Measurements from ENCODE around the gene ZNF354C.

The ZNF354C gene

GRCh38 chr5:179113945-179114641 lies 53.9 kb downstream of the ZNF354C start:
- DNase-seq: no peak

DNA sequence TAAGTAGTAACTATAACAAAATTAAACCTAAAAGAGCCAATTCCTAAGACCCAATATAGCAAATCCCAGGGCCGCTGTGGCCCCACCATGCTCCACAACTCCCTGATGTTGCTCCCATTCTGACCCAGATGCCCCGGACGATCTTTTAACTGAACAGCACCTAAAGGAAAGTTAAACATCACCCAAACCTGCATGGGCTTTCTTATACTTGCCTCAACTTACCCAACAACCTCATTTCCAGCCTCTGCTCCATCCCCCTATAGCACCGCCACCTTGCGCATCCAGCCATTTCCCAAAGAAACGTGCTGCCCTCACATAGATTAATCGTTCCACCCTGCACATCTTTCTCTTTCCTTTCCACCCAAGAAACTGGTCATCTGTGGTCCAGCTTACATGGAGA lies 54.6 kb downstream of the ZNF354C start:
- DNase-seq: no peak

DNA sequence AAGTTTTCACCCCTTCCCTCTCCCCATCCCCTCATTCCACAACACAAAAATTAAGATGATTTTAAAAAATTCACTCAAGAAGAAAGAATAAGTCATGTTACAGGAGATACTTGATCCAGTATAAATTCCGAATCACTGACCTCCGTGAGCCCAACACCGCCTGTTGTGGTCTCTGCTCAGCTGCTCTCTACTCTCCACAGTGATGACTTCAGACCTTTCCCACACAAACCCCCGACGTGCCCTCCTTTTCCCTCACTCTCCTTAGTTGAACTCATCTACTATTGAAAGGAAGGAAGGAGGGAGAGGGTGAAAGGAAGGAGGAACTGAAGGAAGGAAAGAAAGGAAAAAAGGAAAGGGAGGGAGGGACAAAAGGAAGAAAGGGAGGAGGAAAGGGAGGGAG lies 55.1 kb downstream of the ZNF354C start:
- no peak for DNase-seq

GRCh38 chr5:179115845-179116524 lies 55.8 kb downstream of the ZNF354C start:
- no peak for DNase-seq

DNA sequence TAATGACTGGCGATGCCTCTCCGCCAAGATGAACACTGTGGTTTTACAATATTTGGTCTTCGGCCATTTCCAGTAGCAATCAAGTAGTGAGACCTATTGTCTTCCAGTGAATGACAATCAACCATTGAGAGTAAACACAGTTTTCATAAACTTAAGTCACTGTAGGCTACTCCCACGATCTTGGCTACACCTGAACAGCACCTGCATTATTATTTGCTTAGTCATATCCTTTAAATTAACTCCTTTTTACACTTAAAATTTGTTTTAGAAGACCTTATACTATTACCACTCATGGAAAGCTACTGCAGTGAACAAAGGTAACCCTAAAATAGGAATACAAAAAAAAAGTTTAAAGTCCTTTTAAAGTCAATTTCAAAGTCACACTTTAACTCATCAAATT lies 58.2 kb downstream of the ZNF354C start:
- DNase-seq: no peak

DNA sequence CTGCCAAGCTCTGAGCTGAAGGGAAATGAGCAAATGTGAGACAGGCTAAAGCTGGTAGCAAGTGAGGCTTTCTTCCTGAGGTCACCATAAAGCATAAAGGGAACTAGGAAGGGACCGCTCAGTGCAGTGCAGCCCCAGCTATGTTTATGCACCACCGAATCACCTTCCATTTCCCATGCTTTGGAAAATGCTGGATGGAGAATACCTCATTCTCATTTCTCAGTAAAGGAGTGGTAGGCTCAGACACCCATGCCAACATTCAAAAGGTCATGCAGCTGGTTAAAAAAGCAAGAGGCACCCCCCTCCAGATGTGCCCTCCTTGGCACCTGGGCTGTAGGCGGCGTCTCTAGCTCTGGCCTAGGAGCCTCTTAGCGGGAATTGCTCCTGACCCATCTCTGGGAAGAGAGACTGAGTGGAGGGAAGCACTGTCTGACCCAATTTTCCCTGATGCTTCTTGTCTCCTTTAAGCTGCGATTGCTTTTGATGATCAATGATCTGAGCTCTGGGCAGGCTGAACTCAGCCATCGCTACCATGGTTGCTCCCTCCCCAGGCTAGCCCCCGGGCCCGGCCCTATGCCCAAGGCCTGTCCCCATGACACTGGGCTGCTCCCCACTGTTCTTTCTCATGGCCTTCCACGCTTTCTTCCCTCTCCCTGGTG lies 58.7 kb downstream of the ZNF354C start:
- no peak for DNase-seq

- DNase-seq: no peak
Measured at GRCh38 chr5:179119415-179120170, 59.4 kb downstream of the ZNF354C start.

DNA sequence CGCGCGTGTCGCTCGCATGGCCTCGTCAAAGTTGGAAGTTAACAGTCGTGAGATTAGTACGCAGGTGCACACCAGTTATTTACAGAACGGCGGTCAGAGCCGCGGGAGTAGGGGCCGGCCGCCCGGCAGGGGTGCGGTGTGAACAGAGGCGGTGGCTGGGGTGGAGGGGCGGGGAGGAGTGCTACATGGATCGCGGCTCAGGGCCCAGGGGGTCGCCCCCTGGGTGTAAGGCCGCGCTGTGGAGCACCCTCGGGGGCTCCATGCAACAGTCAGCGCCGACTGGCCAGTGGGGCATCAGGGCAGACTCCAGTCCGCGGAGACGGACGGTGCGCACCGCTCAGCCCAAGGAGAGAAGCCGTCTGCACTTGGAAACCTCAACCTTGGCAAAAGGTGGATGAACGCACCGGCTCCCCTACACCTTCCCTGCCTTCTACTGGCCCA lies 60.3 kb downstream of the ZNF354C start:
- DNase-seq: no peak

- no peak for DNase-seq
Measured at GRCh38 chr5:179120951-179121666, 60.9 kb downstream of the ZNF354C start.

DNA sequence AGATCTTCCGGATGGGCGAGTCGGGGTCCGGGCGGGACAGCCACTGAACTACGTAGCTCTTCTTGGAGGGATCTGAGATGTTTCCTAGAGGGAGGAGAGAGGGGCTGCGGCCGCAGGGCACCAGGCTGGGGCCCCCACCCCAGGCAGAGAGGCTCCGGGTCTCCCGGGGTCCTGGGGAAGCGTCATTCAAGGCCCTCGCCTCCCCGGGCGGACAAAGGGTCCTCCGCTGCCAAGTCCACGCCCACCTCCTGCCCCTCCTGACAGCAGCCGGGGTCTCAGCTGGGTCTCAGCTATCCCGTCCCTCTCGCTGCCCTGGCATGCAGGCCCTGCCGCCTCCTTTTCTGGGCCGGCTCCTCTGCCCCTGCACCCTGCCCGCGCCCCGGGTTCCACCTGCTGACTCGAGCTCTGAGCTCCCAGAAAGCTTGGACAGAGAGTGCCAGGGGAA lies 61.5 kb downstream of the ZNF354C start:
- DNase-seq: no peak

- no peak for DNase-seq
Measured at GRCh38 chr5:179122411-179123108, 62.4 kb downstream of the ZNF354C start.

DNA sequence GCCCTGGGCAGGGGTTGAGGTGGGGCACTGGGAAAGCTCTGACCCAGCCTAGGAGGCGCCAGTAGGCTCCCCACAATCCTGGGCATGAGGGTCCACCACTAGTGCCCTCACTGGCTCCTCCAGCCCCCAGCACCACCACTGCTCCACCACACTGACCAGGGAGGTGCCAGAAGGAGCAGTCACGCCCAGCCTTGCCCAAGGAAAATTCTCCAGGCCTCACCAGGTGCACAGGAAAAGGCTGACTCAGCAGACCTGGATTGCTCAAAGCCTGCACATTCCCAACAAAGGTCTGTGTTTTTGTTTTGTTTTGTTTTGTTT lies 62.9 kb downstream of the ZNF354C start:
- DNase-seq: no peak

- no peak for DNase-seq
Measured at GRCh38 chr5:179123491-179124272, 63.5 kb downstream of the ZNF354C start.

DNA sequence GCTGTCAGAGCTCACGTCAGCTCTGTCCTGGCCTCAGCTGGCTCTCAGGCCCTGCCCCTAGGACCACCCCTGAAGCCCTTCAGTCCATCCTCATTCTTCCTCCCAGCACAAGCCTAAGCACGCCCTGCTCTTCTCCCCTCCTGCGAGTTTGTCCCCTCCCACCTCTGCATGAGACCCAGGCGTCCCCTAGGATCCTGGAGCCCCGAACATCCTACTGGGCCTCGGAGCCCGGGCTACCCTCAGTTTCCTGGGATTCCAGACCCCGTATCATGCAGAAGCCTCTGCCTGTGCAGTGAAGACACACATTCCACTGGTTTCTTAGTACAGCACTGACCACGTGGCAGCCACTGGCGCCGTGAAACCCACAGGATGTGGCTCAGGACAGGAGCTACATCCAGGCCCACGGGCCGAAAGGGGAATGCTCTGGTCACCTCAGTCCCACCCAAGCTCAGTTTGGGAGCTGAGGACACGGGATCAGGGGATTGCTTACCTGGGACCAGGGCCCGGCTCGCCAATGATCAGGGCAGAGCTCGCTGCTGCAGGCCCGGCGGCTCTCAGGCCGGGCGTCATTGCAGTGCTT lies 64.2 kb downstream of the ZNF354C start:
- DNase-seq: no peak

- no peak for DNase-seq
Measured at GRCh38 chr5:179124853-179125788, 64.9 kb downstream of the ZNF354C start.

DNA sequence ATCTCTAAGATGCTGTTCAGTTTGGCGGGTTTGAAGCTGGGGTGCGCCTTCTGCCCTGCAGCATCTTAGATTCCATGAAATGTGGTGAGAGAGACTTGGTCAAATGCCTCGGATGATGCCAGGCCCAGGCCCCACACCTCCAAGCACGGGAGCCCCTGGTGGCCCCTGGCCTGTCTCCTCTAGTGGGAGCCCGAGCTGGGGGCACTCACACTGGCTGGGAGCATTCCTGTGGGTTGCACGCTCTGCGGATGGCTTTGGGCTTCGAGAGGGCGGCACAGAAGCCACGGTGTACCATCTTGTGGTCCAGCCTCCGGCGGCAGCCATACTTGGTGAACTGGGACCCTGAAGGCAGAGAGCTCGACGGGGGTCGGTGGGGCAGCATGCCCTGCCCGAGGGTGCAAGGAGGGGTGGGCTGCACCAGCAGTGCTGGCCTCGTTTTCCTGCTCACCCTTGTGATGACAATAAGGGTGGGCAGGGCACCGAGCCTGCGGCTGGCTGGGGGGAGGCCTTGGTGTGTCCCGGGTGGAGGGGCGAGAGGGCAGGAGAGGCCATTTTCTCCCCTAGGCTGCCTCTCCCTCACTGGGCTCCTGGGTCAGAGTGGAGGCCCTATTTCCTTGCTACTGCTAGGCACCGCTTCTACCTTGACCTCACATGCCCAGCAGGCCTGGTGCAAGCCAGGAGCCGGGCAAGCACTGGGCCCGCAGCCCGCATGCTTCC lies 65.8 kb downstream of the ZNF354C start:
- DNase-seq: no peak

DNA sequence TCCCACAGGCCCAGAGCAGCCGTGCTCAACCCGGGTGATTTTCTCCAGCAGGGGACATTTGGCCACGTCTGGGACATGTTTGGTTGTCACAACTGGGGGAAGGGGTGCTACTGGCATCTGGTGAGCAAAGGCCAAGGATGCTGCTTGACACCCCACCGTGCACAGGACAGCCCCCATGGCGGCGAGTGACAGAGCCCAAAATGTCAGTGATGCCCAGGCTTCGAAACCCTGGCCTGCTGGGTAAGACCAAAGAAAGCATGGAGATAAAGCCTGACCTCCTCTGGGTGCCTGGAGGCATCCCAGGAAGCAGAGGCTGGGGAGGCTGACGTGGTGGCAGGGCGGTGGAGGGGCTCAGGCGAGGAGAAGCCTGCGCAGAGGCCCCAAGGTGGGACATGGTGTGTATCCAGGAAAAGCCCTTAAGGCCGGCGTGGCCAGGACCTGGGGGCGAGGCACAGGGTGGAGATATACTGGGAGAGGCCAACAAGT lies 66.4 kb downstream of the ZNF354C start:
- no peak for DNase-seq

GRCh38 chr5:179127136-179128040 lies 67.2 kb downstream of the ZNF354C start:
- DNase-seq: no peak
